ENCODE measurements around the gene IFNA8. TPM values are rescaled to one million over a fixed set of nuclear protein-coding genes. Genes with fewer than 3 reads are reported as not detected.
"Not testable (repeated sequence)": the region's sequence is repeated elsewhere in the genome, so short reads cannot be mapped to it uniquely, and the experiment has no call there.

The IFNA8 gene
- total RNA-seq, 1 donor from 2014 or later = not detected

- H3K27me3 Mint-ChIP-seq (ENCODE audit: low read depth) = peaks cover 46% of the 10 kb centered on the region
Observed at GRCh38 chr9:21435015-21435383, 26.1 kb downstream of the IFNA8 start.

GRCh38 chr9:21440139-21440538 is 31.2 kb downstream of the IFNA8 start, which contains the start of gene IFNA1:
TSS of gene IFNA1 (plus strand) at chr9:21440439. CDS start at chr9:21440508, 69 bp downstream.
- Mint-ChIP-seq H3K9me3 (no peaks in the 10 kb centered on the region), H3K27ac (no peak within 1 kb of the TSS)
- intact Hi-C loops (cut with micrococcal nuclease) = no loop called here

More at GRCh38 chr9:21435015-21435383, 26.1 kb downstream of the IFNA8 start:
- H3K27ac Mint-ChIP-seq; DNase-seq (ENCODE audit: low spot score); H3K4me3 Mint-ChIP-seq (ENCODE audit: low read depth); H3K4me1 Mint-ChIP-seq (ENCODE audit: low read depth); H3K9me3 Mint-ChIP-seq; H3K36me3 Mint-ChIP-seq (ENCODE audit: low read depth): not testable (repeated sequence)
- intact Hi-C loops (cut with micrococcal nuclease) = loop anchor here (5.0 to 10.0 kb wide), 2 partner anchors 33 to 110 kb away; no protein-coding TSS in a partner anchor

GRCh38 chr9:21443849-21444625 is 35.1 kb downstream of the IFNA8 start:
- no peaks in the 10 kb centered on the region for H3K9me3 Mint-ChIP-seq
- H3K36me3 Mint-ChIP-seq (ENCODE audit: low read depth) = no peaks in the 10 kb centered on the region
- H3K4me3 Mint-ChIP-seq (ENCODE audit: low read depth) = no peak overlapping the region
- intact Hi-C loops (cut with micrococcal nuclease) = no loop called here
- peaks cover 36% of the 10 kb centered on the region for H3K27me3 Mint-ChIP-seq (ENCODE audit: low read depth)
- no peak overlapping the region for H3K27ac Mint-ChIP-seq
- H3K4me1 Mint-ChIP-seq (ENCODE audit: low read depth) = peaks cover 10% of the 10 kb centered on the region
- DNase-seq (ENCODE audit: low spot score) = no peak

More at GRCh38 chr9:21440139-21440538, 31.2 kb downstream of the IFNA8 start, which contains the start of gene IFNA1:
- Mint-ChIP-seq H3K36me3 (ENCODE audit: low read depth) (no peaks in the 10 kb centered on the region), H3K4me1 (ENCODE audit: low read depth) (peaks cover 10% of the 10 kb centered on the region), H3K27me3 (ENCODE audit: low read depth) (peaks cover 31% of the 10 kb centered on the region), H3K4me3 (ENCODE audit: low read depth) (no peak within 1 kb of the TSS)
- no peak for DNase-seq (ENCODE audit: low spot score)

DNA sequence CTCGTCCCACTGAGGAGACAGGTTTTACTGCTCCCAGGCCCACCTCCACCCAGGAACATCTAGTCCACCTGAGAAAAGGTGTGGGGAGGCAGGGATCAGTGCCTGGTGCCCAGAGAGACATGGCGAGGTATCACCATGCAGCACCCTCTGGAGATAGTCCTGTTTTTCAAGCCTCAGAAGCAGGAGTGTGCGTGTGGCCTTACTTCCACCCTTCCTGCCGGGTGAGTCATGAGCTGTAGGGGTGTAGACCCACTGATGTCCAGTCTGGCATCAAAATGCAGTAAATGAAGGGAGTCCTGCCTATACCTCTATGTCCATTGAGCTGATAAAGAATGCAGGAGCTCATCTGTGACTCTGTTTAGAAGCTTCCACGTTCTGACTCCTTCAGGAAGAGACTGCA is 40.4 kb downstream of the IFNA8 start:
- H3K4me3 Mint-ChIP-seq (ENCODE audit: low read depth); intact Hi-C loops (cut with micrococcal nuclease); H3K36me3 Mint-ChIP-seq (ENCODE audit: low read depth); H3K27ac Mint-ChIP-seq; H3K9me3 Mint-ChIP-seq; DNase-seq (ENCODE audit: low spot score); H3K4me1 Mint-ChIP-seq (ENCODE audit: low read depth): not testable (repeated sequence)
- peaks cover 47% of the 10 kb centered on the region for H3K27me3 Mint-ChIP-seq (ENCODE audit: low read depth)

GRCh38 chr9:21450733-21451394 is 41.9 kb downstream of the IFNA8 start:
- H3K36me3 Mint-ChIP-seq (ENCODE audit: low read depth) = no peaks in the 10 kb centered on the region
- peaks cover 45% of the 10 kb centered on the region for H3K27me3 Mint-ChIP-seq (ENCODE audit: low read depth)
- DNase-seq (ENCODE audit: low spot score) = no peak
- no peak overlapping the region for H3K27ac Mint-ChIP-seq
- no peaks in the 10 kb centered on the region for H3K4me1 Mint-ChIP-seq (ENCODE audit: low read depth)
- no peak overlapping the region for H3K4me3 Mint-ChIP-seq (ENCODE audit: low read depth)
- no peaks in the 10 kb centered on the region for H3K9me3 Mint-ChIP-seq
- intact Hi-C loops (cut with micrococcal nuclease) = loop anchor here (10.0 kb wide), 1 partner anchor 216 kb away; no protein-coding TSS in a partner anchor

- no peaks in the 10 kb centered on the region for H3K4me1 Mint-ChIP-seq (ENCODE audit: low read depth)
- peaks cover 34% of the 10 kb centered on the region for H3K27me3 Mint-ChIP-seq (ENCODE audit: low read depth)
- no peak overlapping the region for H3K4me3 Mint-ChIP-seq (ENCODE audit: low read depth)
- intact Hi-C loops (cut with micrococcal nuclease) = loop anchor here (10.0 kb wide), 1 partner anchor 218 kb away; no protein-coding TSS in a partner anchor
- H3K27ac Mint-ChIP-seq = no peak overlapping the region
- no peak for DNase-seq (ENCODE audit: low spot score)
- H3K9me3 Mint-ChIP-seq = no peaks in the 10 kb centered on the region
- no peaks in the 10 kb centered on the region for H3K36me3 Mint-ChIP-seq (ENCODE audit: low read depth)
Observed at GRCh38 chr9:21452681-21453080, 43.8 kb downstream of the IFNA8 start.

GRCh38 chr9:21454149-21454548 is 45.2 kb downstream of the IFNA8 start:
- intact Hi-C loops (cut with micrococcal nuclease) = loop anchor here (10.0 kb wide), 1 partner anchor 219 kb away; no protein-coding TSS in a partner anchor
- H3K4me1 Mint-ChIP-seq (ENCODE audit: low read depth) = no peaks in the 10 kb centered on the region

DNA sequence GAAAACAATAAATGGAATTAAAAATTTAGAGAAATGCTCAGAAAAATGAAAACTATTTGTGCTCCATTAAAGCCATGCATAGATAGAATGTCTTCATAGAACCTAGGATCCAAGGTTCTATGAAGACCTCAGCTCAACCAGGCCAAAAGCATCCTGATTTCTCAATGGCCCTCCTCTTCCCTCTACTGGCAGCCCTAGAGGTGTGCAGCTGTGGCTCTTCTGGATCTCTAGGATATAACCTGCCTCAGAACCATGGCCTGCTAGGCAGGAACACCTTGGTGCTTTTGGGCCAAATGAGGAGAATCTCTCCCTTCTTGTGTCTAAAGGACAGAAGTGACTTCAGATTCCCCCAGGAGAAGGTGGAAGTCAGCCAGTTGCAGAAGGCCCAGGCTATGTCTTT is 46.4 kb downstream of the IFNA8 start:
- no peaks in the 10 kb centered on the region for H3K9me3 Mint-ChIP-seq
- H3K27me3 Mint-ChIP-seq (ENCODE audit: low read depth) = peaks cover 29% of the 10 kb centered on the region
- DNase-seq (ENCODE audit: low spot score) = no peak
- H3K27ac Mint-ChIP-seq = no peak overlapping the region
- no peaks in the 10 kb centered on the region for H3K4me1 Mint-ChIP-seq (ENCODE audit: low read depth)
- H3K36me3 Mint-ChIP-seq (ENCODE audit: low read depth) = no peaks in the 10 kb centered on the region
- intact Hi-C loops (cut with micrococcal nuclease) = loop anchor here (1.0 to 10.0 kb wide), 2 partner anchors 137 to 221 kb away; no protein-coding TSS in a partner anchor
- no peak overlapping the region for H3K4me3 Mint-ChIP-seq (ENCODE audit: low read depth)

More at GRCh38 chr9:21454149-21454548, 45.2 kb downstream of the IFNA8 start:
- Mint-ChIP-seq H3K27me3 (ENCODE audit: low read depth) (peaks cover 28% of the 10 kb centered on the region), H3K36me3 (ENCODE audit: low read depth) (no peaks in the 10 kb centered on the region), H3K4me3 (ENCODE audit: low read depth) (no peak overlapping the region), H3K9me3 (no peaks in the 10 kb centered on the region), H3K27ac (no peak overlapping the region)
- no peak for DNase-seq (ENCODE audit: low spot score)

Other genes starting within 250 kb of the IFNA8 start
- not detected in 2 replicates for gene IFNA21, start 242.5 kb upstream of the IFNA8 start, total RNA-seq
- not detected in 2 replicates for gene IFNA4, start 221.5 kb upstream of the IFNA8 start, total RNA-seq
- gene IFNA7, start 206.9 kb upstream of the IFNA8 start, total RNA-seq = not detected in 2 replicates
- not detected in 2 replicates for gene IFNA10, start 202.0 kb upstream of the IFNA8 start, total RNA-seq
- not detected in 2 replicates for gene IFNA16, start 191.8 kb upstream of the IFNA8 start, total RNA-seq
- not detected in 2 replicates for gene IFNA17, start 180.9 kb upstream of the IFNA8 start, total RNA-seq
- gene IFNA14, start 169.1 kb upstream of the IFNA8 start, total RNA-seq = not detected in 2 replicates
- not detected in 2 replicates for gene IFNA5, start 103.8 kb upstream of the IFNA8 start, total RNA-seq
- 14.3 and 15.8 TPM in 2 replicates for gene KLHL9, start 73.7 kb upstream of the IFNA8 start, total RNA-seq
- not detected in 2 replicates for gene IFNA6, start 58.2 kb upstream of the IFNA8 start, total RNA-seq
- not detected in 2 replicates for gene IFNA13, start 41.1 kb upstream of the IFNA8 start, total RNA-seq
- not detected in 2 replicates for gene IFNA2, start 23.7 kb upstream of the IFNA8 start, total RNA-seq
- not detected in 2 replicates for gene IFNA1, start 31.3 kb downstream of the IFNA8 start, total RNA-seq
- not detected in 2 replicates for gene IFNE, start 73.2 kb downstream of the IFNA8 start, total RNA-seq